Measurements from ENCODE around the gene RNF40. TPM values are rescaled to one million over a fixed set of nuclear protein-coding genes. Genes with fewer than 3 reads are reported as not detected.

RNF40 gene
- total and polyA plus RNA-seq, 2 experiments from 2014 or later, result 70.4 to 75.3 TPM

DNA sequence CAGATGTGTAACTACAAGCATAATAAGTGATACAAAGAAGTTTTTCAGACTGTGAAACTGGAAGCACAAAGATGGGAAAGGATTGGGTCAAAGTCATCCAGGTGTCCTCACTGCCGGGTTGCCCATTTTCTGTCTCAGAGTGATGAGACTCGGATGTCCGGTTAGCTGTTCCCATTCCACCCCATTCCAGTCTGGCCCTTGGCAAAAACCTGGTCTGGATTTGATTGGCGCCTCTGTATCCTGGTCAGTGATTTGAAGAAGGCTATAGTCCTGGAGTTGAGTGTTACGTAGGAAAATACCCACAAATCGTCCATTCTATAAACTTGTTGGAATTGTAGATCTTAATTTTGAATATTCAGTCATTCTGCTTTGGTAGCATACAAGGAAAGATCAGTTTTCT, 33.8 kb upstream of the RNF40 start:
- Histone ChIP-seq H3K27ac (no peak overlapping the region), H3K4me1 (ENCODE audit: insufficient read depth) (no peaks in the 10 kb centered on the region), H3K27me3 (no peaks in the 10 kb centered on the region), H3K9me2 (replicated peaks; ENCODE audit: insufficient read depth) (no peaks in the 10 kb centered on the region), H3K79me2 (peaks cover 18% of the 10 kb centered on the region), H3K4me3 (no peak overlapping the region), H3K36me3 (replicated peaks; ENCODE audit: insufficient read depth, low read depth) (peaks cover 4% of the 10 kb centered on the region), H3K4me2 (no peak overlapping the region), H3K9me3 (ENCODE audit: low read depth) (no peaks in the 10 kb centered on the region), H2AFZ (no peak overlapping the region), H4K20me1 (ENCODE audit: insufficient read depth, poor library complexity, severe bottlenecking) (peaks cover 3% of the 10 kb centered on the region)
- WGBS (ENCODE audit: low lambda C conversion rate, missing lambda C conversion rate), result 93% methylated on average over 6 of the region's 6 CpGs
- DNase-seq (ENCODE audit: low spot score), result no peak
- no peak for TF ChIP-seq EZH2phosphoT487 (IDR thresholded peaks at IDR 0.05; ENCODE audit: low read depth, severe bottlenecking, unreplicated experiment)
- no peak for TF ChIP-seq CTCF (IDR thresholded peaks at IDR 0.05; ENCODE audit: poor library complexity)
- no peak for TF ChIP-seq EZH2 (IDR thresholded peaks at IDR 0.05; ENCODE audit: borderline replicate concordance)

- H2AFZ ChIP-seq, result no peak overlapping the region
- H3K79me2 ChIP-seq, result peaks cover 18% of the 10 kb centered on the region
- H3K4me1 ChIP-seq (ENCODE audit: insufficient read depth), result no peaks in the 10 kb centered on the region
- no peak for DNase-seq (ENCODE audit: low spot score)
- no peaks in the 10 kb centered on the region for H3K9me3 ChIP-seq (ENCODE audit: low read depth)
- WGBS (ENCODE audit: low lambda C conversion rate, missing lambda C conversion rate), result 94% methylated on average over 17 of the region's 17 CpGs
- no peak for TF ChIP-seq CTCF (IDR thresholded peaks at IDR 0.05; ENCODE audit: poor library complexity)
- TF ChIP-seq EZH2 (IDR thresholded peaks at IDR 0.05; ENCODE audit: borderline replicate concordance), result no peak
- TF ChIP-seq EZH2phosphoT487 (IDR thresholded peaks at IDR 0.05; ENCODE audit: low read depth, severe bottlenecking, unreplicated experiment), result no peak
- peaks cover 4% of the 10 kb centered on the region for H3K36me3 ChIP-seq (replicated peaks; ENCODE audit: insufficient read depth, low read depth)
- H3K4me3 ChIP-seq, result no peak overlapping the region
- H3K27me3 ChIP-seq, result no peaks in the 10 kb centered on the region
- H4K20me1 ChIP-seq (ENCODE audit: insufficient read depth, poor library complexity, severe bottlenecking), result peaks cover 3% of the 10 kb centered on the region
- H3K9me2 ChIP-seq (replicated peaks; ENCODE audit: insufficient read depth), result no peaks in the 10 kb centered on the region
- H3K27ac ChIP-seq, result no peak overlapping the region
- H3K4me2 ChIP-seq, result no peak overlapping the region
Measured at GRCh38 chr16:30728899-30729672, 33.0 kb upstream of the RNF40 start.

GRCh38 chr16:30731411-30731810, 30.7 kb upstream of the RNF40 start:
- WGBS (ENCODE audit: low lambda C conversion rate, missing lambda C conversion rate), result 96% methylated on average over 3 of the region's 3 CpGs
- H3K9me3 ChIP-seq (ENCODE audit: low read depth), result no peaks in the 10 kb centered on the region
- peaks cover 16% of the 10 kb centered on the region for H3K79me2 ChIP-seq
- TF ChIP-seq CTCF (IDR thresholded peaks at IDR 0.05; ENCODE audit: poor library complexity) (no peak), EZH2phosphoT487 (IDR thresholded peaks at IDR 0.05; ENCODE audit: low read depth, severe bottlenecking, unreplicated experiment) (no peak), EZH2 (IDR thresholded peaks at IDR 0.05; ENCODE audit: borderline replicate concordance) (no peak)
- no peaks in the 10 kb centered on the region for H3K27me3 ChIP-seq
- H3K27ac ChIP-seq, result no peak overlapping the region
- no peak overlapping the region for H3K4me2 ChIP-seq
- no peaks in the 10 kb centered on the region for H4K20me1 ChIP-seq (ENCODE audit: insufficient read depth, poor library complexity, severe bottlenecking)
- no peaks in the 10 kb centered on the region for H3K9me2 ChIP-seq (replicated peaks; ENCODE audit: insufficient read depth)
- H3K36me3 ChIP-seq (replicated peaks; ENCODE audit: insufficient read depth, low read depth), result peaks cover 4% of the 10 kb centered on the region
- H3K4me3 ChIP-seq, result no peak overlapping the region
- H2AFZ ChIP-seq, result no peak overlapping the region
- H3K4me1 ChIP-seq (ENCODE audit: insufficient read depth), result no peaks in the 10 kb centered on the region
- no peak for DNase-seq (ENCODE audit: low spot score)
